Right cardiac atrium (tissue), 5 donors: Measurements from ENCODE around the gene BPI. TPM values are rescaled to one million over a fixed set of nuclear protein-coding genes. Genes with fewer than 3 reads are reported as not detected.
A peak's percentile ranks its signal among the peaks of the same experiment; 100 is the strongest.
"Not testable (repeated sequence)": the region's sequence is repeated elsewhere in the genome, so short reads cannot be mapped to it uniquely, and the experiment has no call there.

Source experiments
- ATAC-seq, 2 donors: fragments of 200-7000 bp; cut with Tn5 transposase; one replicate each; pipeline versions ENCODE4 v1.8.0 to v1.9.1; 2020; ENCODE audit warnings: moderate library complexity in 2 of 2, mild to moderate bottlenecking in 1 of 2
- DNase-seq, 3 donors: peaks; one replicate each; pipeline ENCODE4 v3.0.0-alpha.2; 2020
- H3K27ac ChIP-seq: one replicate; pipeline ENCODE4 v1.5.1; 2013; ENCODE audit warnings: mild to moderate bottlenecking, low read length, control low read depth, moderate library complexity
- H3K27me3 ChIP-seq: one replicate; pipeline ENCODE4 v1.6.1; 2013; ENCODE audit not compliant: control insufficient read depth, insufficient read depth
- H3K4me1 ChIP-seq: one replicate; pipeline ENCODE4 v1.6.1; 2013; ENCODE audit warnings: low read length; ENCODE audit not compliant: control insufficient read depth, insufficient read depth
- H3K4me3 ChIP-seq: one replicate; pipeline ENCODE4 v1.5.1; 2013; ENCODE audit warnings: low read length, control low read depth
- H3K9me3 ChIP-seq: one replicate; pipeline ENCODE4 v1.6.1; 2013; ENCODE audit warnings: low read length; ENCODE audit not compliant: control insufficient read depth
- WGBS: extraction: QIAGEN DNeasy Blood & Tissue Kit; methylation state at CpG from one replicate; pipeline ENCODE4 v1.1.7; 2013; 5-methylcytosine and 5-hydroxymethylcytosine counted together
- intact Hi-C, 4 donors: fragments of 100-400 bp; cut with DNase I; formaldehyde crosslinking; loops; one replicate each; pipeline versions ENCODE4 v1.11.0 to v1.14.0; 2022 to 2023
- polyA plus RNA-seq: library from polyadenylated mRNA; stranded (reverse); fragments of 200-250 nt; gene quantifications from one replicate; pipeline ENCODE4 v1.2.3, GENCODE V29; 2013
- total RNA-seq, 4 donors: library from RNA; stranded (reverse); fragmentation: NEBNext Ultra II Directional; extraction: Animal tissue kit (Norgen Biotek cat#: 25700); gene quantifications; one replicate each; pipeline ENCODE4 v1.2.1, GENCODE V29; 2021
- donor health status: healthy with polysubstance abuse.
- donor health status: DM: no; HTN: yes; CAD: no.
- donor health status: DM: no; HTN: no; CAD: no.
- donor health status: DM: no; HTN: yes; CAD: no; lungs with severe emphysema.
- donor health status: DM: yes; HTN: yes; CAD: no.

Gene BPI
- total and polyA plus RNA-seq, 5 donors, result 0.07 to 0.71 (median 0.28) TPM

GRCh38 chr20:38278131-38278530 lies 25.8 kb upstream of the BPI start:
- intact Hi-C loops, result no loop called here
- Histone ChIP-seq H3K27ac (no peak overlapping the region), H3K9me3 (no peaks in the 10 kb centered on the region), H3K4me3 (no peak overlapping the region), H3K27me3 (no peaks in the 10 kb centered on the region), H3K4me1 (peaks cover under 1% of the 10 kb centered on the region)
- peak in 1 of 2 donors; percentile 31 for ATAC-seq
- no peak for DNase-seq
- 73% methylated on average over 14 of the region's 14 CpGs for WGBS

GRCh38 chr20:38278763-38279162 lies 25.2 kb upstream of the BPI start:
- Histone ChIP-seq H3K27ac (no peak overlapping the region), H3K4me3 (no peak overlapping the region), H3K9me3 (no peaks in the 10 kb centered on the region), H3K27me3 (no peaks in the 10 kb centered on the region), H3K4me1 (no peaks in the 10 kb centered on the region)
- ATAC-seq (no peak), DNase-seq (no peak)
- intact Hi-C loops, result no loop called here
- 84% methylated on average over 2 of the region's 2 CpGs for WGBS

GRCh38 chr20:38281176-38281915 lies 22.6 kb upstream of the BPI start:
- DNase-seq, ATAC-seq, intact Hi-C loops, H3K27me3 ChIP-seq, H3K27ac ChIP-seq, H3K4me1 ChIP-seq, H3K9me3 ChIP-seq, H3K4me3 ChIP-seq: not testable (repeated sequence)
- WGBS, result 92% methylated on average over 6 of the region's 6 CpGs

DNA sequence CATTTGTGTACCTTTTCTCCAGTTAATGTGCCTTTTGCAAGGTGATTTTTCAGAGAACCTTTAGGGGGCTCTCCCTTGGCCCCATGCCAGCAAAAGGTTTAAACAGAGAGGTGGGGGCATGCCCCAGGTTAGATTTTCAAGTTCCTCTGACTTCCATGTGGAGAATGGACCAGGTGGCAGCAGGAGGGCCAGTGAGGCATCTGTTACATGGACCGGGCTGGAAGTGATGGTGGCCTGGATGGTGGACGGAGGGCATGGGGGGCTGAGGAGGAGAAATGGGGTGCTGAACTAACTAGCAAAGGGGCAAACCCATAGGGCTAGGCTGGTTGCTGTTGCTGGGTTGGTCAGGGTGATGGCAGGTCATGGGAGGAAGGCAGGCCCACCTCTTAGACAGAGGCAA lies 20.7 kb upstream of the BPI start:
- no peaks in the 10 kb centered on the region for H3K9me3 ChIP-seq
- 96% methylated on average over 2 of the region's 2 CpGs for WGBS
- H3K27ac ChIP-seq, result no peak overlapping the region
- intact Hi-C loops, result no loop called here
- H3K4me3 ChIP-seq, result no peak overlapping the region
- no peaks in the 10 kb centered on the region for H3K27me3 ChIP-seq
- ATAC-seq (no peak), DNase-seq (no peak)
- no peaks in the 10 kb centered on the region for H3K4me1 ChIP-seq

GRCh38 chr20:38284066-38284650 lies 19.8 kb upstream of the BPI start:
- ATAC-seq, result not testable (repeated sequence)
- 95% methylated on average over 7 of the region's 7 CpGs for WGBS

DNA sequence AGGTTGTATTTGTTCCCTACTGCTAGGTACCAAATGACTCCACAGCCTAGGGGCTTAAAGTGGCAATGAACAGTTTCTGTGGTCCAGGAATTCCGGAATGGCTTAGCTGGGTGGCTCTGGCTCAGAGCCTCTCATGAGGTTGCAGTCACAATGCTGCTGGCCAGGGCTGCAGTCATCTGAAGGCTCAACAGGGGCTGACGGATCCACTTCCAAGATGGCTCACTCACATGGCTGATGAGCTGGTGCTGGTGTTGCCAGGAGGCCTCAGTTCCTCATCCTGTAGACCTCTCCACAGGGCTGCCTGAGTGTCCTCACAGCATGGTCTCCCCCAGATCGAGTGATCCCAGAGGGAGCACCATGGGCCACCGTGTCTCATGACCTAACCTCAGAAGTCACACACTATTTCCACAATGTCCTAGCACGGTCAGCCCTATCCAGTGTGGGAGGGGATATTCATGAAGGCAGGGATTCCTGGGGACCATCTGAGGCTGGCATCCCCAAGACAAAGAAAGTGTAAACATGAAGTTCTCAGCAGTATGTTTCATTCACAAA lies 19.0 kb upstream of the BPI start:
- ATAC-seq, result no peak
- H3K27ac ChIP-seq, result no peak overlapping the region
- H3K4me3 ChIP-seq, result no peak overlapping the region
- intact Hi-C loops, result no loop called here
- no peak for DNase-seq
- H3K9me3 ChIP-seq, result no peaks in the 10 kb centered on the region
- no peaks in the 10 kb centered on the region for H3K27me3 ChIP-seq
- H3K4me1 ChIP-seq, result no peaks in the 10 kb centered on the region
- 96% methylated on average over 5 of the region's 5 CpGs for WGBS

More at GRCh38 chr20:38284066-38284650, 19.8 kb upstream of the BPI start:
- H3K27me3 ChIP-seq, H3K9me3 ChIP-seq, H3K4me1 ChIP-seq, intact Hi-C loops, DNase-seq, H3K27ac ChIP-seq, H3K4me3 ChIP-seq: not testable (repeated sequence)

GRCh38 chr20:38286586-38287531 lies 17.1 kb upstream of the BPI start:
- DNase-seq, result peak; percentile 53 to 83 (median 78)
- no peaks in the 10 kb centered on the region for H3K27me3 ChIP-seq
- ATAC-seq, result peak; percentile 56 to 77
- H3K9me3 ChIP-seq, result no peaks in the 10 kb centered on the region
- no peak overlapping the region for H3K27ac ChIP-seq
- H3K4me1 ChIP-seq, result no peaks in the 10 kb centered on the region
- no peak overlapping the region for H3K4me3 ChIP-seq
- 42% methylated on average over 16 of the region's 16 CpGs for WGBS
- intact Hi-C loops, result no loop called here

DNA sequence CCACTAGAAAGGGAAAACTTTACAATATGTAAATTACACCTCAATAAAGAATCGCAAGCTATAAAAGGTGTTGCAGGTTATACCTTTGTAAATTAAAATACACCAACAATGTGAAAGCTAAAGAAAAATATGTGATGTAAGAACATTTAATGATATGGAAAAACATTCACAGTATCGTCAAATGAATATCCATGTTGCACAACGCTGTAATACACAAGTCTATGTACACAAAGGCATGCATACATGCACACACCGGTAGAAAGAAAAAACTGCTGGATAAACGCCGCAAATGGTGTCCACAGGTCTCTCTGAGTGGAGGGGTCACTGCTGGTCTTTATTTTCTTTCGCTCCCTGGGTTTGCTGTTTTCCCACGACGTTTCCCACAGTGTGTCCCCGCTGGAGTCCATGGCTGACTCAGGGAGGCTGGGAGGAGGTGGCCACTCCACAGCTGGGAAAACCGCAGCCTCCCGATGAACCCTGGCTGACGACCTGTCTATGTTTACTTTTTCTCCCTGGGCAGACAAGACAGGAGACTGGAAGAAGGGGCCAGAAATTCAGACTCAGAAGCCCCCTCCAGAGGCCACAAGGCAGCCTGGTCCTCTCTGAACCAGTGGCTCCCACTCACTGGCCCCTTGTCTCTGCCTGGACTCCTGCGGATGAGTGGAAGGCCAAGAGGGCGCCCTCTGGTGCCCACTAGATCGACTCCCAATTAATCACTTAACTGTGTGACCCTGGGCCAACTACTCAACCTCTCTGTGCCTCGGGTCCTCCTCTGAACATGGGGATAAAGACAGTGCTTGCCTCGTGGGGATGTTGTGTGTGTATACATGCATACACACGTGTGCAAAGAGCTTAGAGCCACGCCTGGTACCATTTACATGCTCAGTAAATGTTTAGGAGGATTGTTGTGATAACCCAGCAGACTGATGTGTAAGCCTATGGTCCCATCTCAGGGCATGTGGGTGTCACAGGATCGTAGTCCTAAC lies 12.8 kb upstream of the BPI start:
- no peaks in the 10 kb centered on the region for H3K4me1 ChIP-seq
- intact Hi-C loops, result loop anchor here in 1 of 4 donors (10.0 kb wide), 1 partner anchor 56 kb away; no protein-coding TSS in a partner anchor
- peak; percentile 75 to 91 for ATAC-seq
- H3K4me3 ChIP-seq, result no peak overlapping the region
- 40% methylated on average over 21 of the region's 21 CpGs for WGBS
- DNase-seq, result peak; percentile 78 to 88 (median 87)
- H3K27me3 ChIP-seq, result no peaks in the 10 kb centered on the region
- H3K9me3 ChIP-seq, result no peaks in the 10 kb centered on the region
- no peak overlapping the region for H3K27ac ChIP-seq

GRCh38 chr20:38291966-38292365 lies 12.0 kb upstream of the BPI start:
- no peaks in the 10 kb centered on the region for H3K27me3 ChIP-seq
- intact Hi-C loops, result loop anchor here in 1 of 4 donors (10.0 kb wide), 1 partner anchor 57 kb away; no protein-coding TSS in a partner anchor
- H3K27ac ChIP-seq, result no peak overlapping the region
- DNase-seq, result no peak
- ATAC-seq, result no peak
- H3K4me3 ChIP-seq, result no peak overlapping the region
- H3K9me3 ChIP-seq, result no peaks in the 10 kb centered on the region
- WGBS, result 63% methylated on average over 3 of the region's 3 CpGs
- H3K4me1 ChIP-seq, result no peaks in the 10 kb centered on the region
